ENCODE results near the gene PARD3B. TPM values are rescaled to one million over a fixed set of nuclear protein-coding genes. Genes with fewer than 3 reads are reported as not detected.

The PARD3B gene
- total and polyA plus RNA-seq, 8 donors = 1.8 to 42.6 (median 15.1) TPM

DNA sequence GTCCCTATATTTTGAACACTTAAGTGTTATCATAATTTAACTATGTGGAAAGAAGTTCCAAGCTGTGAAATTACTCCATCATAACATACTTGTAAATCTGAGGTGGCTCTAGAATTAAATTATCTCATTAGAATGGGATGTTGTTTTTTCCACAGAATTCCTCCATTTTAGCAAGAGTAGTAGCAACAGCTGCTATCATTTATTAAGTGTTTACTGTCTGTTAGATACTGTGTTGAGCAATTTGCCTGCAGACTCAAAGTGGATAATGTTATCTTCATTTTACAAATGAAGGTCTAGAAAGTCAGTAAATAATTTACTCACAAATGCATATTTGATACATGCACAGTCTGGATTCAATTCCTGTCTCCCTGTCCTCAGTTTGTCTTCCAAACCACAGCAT lies 632.3 kb downstream of the PARD3B start:
- no peak for DNase-seq
- intact Hi-C loops (cut with DNase I; ENCODE audit: low total_unique reads) = no loop called here
- TF ChIP-seq EP300 (IDR thresholded peaks at IDR 0.05) = no peak
- TF ChIP-seq POLR2AphosphoS5 (IDR thresholded peaks at IDR 0.05) = no peak
- TF ChIP-seq POLR2A (IDR thresholded peaks at IDR 0.05) = no peak
- TF ChIP-seq, protein P1, sequence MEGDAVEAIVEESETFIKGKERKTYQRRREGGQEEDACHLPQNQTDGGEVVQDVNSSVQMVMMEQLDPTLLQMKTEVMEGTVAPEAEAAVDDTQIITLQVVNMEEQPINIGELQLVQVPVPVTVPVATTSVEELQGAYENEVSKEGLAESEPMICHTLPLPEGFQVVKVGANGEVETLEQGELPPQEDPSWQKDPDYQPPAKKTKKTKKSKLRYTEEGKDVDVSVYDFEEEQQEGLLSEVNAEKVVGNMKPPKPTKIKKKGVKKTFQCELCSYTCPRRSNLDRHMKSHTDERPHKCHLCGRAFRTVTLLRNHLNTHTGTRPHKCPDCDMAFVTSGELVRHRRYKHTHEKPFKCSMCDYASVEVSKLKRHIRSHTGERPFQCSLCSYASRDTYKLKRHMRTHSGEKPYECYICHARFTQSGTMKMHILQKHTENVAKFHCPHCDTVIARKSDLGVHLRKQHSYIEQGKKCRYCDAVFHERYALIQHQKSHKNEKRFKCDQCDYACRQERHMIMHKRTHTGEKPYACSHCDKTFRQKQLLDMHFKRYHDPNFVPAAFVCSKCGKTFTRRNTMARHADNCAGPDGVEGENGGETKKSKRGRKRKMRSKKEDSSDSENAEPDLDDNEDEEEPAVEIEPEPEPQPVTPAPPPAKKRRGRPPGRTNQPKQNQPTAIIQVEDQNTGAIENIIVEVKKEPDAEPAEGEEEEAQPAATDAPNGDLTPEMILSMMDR (IDR thresholded peaks at IDR 0.05) = no peak
- Histone ChIP-seq H3K9me3 (no peaks in the 10 kb centered on the region), H3K4me1 (peaks cover 0 to 6% (median 0%) of the 10 kb centered on the region in 4 donors), H3K4me3 (no peak overlapping the region), H3K27me3 (no peaks in the 10 kb centered on the region), H3K36me3 (no peaks in the 10 kb centered on the region), H3K27ac (no peak overlapping the region)

GRCh38 chr2:205180730-205181129 lies 635.5 kb downstream of the PARD3B start:
- Histone ChIP-seq H3K36me3 (no peaks in the 10 kb centered on the region), H3K27ac (no peak overlapping the region), H3K4me1 (no peaks in the 10 kb centered on the region), H3K27me3 (no peaks in the 10 kb centered on the region), H3K4me3 (no peak overlapping the region), H3K9me3 (no peaks in the 10 kb centered on the region)
- TF ChIP-seq POLR2AphosphoS5 (IDR thresholded peaks at IDR 0.05) = no peak
- TF ChIP-seq, protein P1 (IDR thresholded peaks at IDR 0.05) = no peak
- no peak for TF ChIP-seq EP300 (IDR thresholded peaks at IDR 0.05)
- no peak for TF ChIP-seq POLR2A (IDR thresholded peaks at IDR 0.05)
- intact Hi-C loops (cut with DNase I; ENCODE audit: low total_unique reads) = no loop called here
- DNase-seq = no peak
- 75 to 85% (median 81%) methylated on average over 3 of the region's 3 CpGs for WGBS, 5 donors

- DNase-seq = no peak
- H3K4me1 ChIP-seq = peaks cover 0 to 7% (median 1%) of the 10 kb centered on the region in 4 donors
- WGBS, 5 donors = 78 to 84% (median 79%) methylated on average over 6 of the region's 6 CpGs
- H3K27ac ChIP-seq = no peak overlapping the region
- H3K27me3 ChIP-seq = no peaks in the 10 kb centered on the region
- H3K4me3 ChIP-seq = no peak overlapping the region
- intact Hi-C loops (cut with DNase I; ENCODE audit: low total_unique reads) = no loop called here
- H3K36me3 ChIP-seq = no peaks in the 10 kb centered on the region
- TF ChIP-seq EP300 (IDR thresholded peaks at IDR 0.05) (no peak), POLR2AphosphoS5 (IDR thresholded peaks at IDR 0.05) (no peak), POLR2A (IDR thresholded peaks at IDR 0.05) (no peak)
- TF ChIP-seq, protein P1 (IDR thresholded peaks at IDR 0.05) = no peak
- no peaks in the 10 kb centered on the region for H3K9me3 ChIP-seq
Observed at GRCh38 chr2:205187731-205188130, 642.5 kb downstream of the PARD3B start.

DNA sequence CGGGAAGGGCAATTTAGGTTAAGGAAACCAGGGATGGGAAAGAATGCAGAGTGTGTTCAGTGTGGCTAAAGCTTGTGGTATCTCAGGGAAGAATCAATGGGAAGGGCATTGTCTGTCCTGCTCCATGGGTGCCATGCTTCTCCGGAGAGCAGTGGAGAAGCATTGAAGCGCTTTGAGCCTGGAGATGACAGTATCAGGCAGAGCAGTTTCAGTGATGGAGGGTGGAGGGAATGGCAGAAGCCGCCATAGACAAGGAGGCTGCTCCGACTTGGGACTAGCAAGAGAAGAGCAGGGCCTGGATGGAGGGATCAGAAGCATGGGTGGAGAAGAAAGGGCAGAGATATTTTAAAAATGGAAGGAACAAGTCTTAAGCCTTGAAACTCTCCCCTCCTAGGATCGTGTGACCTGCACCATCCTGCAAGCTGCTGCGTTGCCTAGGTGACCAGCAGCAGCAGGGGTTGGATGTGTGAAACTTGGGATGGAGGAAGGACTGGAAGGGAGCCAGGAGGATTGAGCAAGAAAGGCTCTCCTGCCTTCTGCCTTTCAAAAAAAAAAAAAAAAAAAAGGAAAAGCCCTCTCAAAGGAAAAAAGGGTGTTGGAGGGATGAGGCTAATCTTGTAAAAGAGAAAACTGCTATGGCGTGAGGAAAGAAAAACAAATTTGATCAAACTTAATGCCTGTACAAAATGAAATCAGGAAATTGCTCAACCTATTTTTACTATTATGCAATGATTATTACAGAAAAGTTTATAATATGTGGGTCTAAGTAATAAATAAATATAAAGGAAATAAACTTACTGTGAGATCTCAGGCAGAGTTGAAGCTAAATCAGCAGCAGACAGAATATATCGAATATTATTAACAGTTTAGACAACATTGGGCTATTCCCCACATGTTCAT lies 643.2 kb downstream of the PARD3B start:
- Histone ChIP-seq H3K36me3 (peaks cover 0 to 5% (median 2%) of the 10 kb centered on the region in 4 donors), H3K4me3 (no peak overlapping the region), H3K27ac (no peak overlapping the region), H3K4me1 (peaks cover 0 to 7% (median 1%) of the 10 kb centered on the region in 4 donors), H3K9me3 (no peaks in the 10 kb centered on the region), H3K27me3 (no peaks in the 10 kb centered on the region)
- intact Hi-C loops (cut with DNase I; ENCODE audit: low total_unique reads) = no loop called here
- peak in 1 of 2 donors; percentile 71 for DNase-seq
- WGBS, 5 donors = 80 to 86% (median 83%) methylated on average over 9 of the region's 9 CpGs
- TF ChIP-seq, protein P1 (IDR thresholded peaks at IDR 0.05) = no peak
- TF ChIP-seq EP300 (IDR thresholded peaks at IDR 0.05) (no peak), POLR2A (IDR thresholded peaks at IDR 0.05) (no peak), POLR2AphosphoS5 (IDR thresholded peaks at IDR 0.05) (no peak)

Data from stomach (tissue), 9 donors.